Measurements from ENCODE around the gene COG7.
"Not testable (repeated sequence)": the region's sequence is repeated elsewhere in the genome, so short reads cannot be mapped to it uniquely, and the experiment has no call there.

Gene COG7

DNA sequence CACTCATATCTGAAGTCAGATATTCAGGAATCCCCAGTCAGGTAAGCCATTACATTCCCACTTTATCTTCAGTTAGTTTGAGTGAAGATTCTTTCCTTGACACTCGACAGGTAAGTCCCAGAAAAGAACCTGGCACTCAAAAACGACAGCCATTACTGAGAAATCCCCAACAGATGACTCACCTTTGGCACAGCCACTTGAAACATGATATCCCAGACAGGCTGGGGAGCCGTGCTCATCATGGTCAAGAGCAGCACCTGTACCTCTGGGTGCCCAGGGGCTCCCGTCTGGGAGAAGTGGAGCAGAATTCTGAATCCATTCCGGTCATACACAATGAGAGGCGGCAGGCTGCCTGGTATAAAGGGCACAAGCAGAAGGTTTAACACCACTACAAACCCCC, 16.8 kb upstream of the COG7 start:
- DNase-seq (ENCODE audit: low spot score) = peak; percentile 13

GRCh38 chr16:23466162-23466885, 13.3 kb upstream of the COG7 start:
- DNase-seq (ENCODE audit: low spot score) = peak; percentile 62

DNA sequence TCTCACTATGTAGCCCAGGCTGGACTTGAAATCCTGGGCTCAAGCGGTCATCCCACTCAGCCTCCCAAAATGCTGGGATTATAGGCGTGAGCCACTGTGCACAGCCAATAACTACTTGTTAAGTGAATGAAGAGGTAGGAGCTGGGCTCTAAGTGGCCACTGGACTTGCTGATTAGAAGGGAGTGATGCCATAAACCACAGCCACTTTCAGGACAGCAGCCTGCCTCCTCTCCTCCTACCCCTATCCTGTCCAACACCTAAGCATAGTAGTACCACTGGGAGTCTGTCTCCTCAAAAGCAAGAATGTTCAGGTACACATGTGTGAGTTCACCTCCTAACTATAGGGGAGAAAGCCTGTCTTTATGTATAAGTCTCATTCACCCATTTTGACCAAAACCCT, 12.2 kb upstream of the COG7 start:
- no peak for DNase-seq (ENCODE audit: low spot score)

- no peak for DNase-seq (ENCODE audit: low spot score)
Measured at GRCh38 chr16:23464196-23464595, 11.2 kb upstream of the COG7 start.

- peak; percentile 87 for DNase-seq (ENCODE audit: low spot score)
Measured at GRCh38 chr16:23462994-23463393, 10.0 kb upstream of the COG7 start.

DNA sequence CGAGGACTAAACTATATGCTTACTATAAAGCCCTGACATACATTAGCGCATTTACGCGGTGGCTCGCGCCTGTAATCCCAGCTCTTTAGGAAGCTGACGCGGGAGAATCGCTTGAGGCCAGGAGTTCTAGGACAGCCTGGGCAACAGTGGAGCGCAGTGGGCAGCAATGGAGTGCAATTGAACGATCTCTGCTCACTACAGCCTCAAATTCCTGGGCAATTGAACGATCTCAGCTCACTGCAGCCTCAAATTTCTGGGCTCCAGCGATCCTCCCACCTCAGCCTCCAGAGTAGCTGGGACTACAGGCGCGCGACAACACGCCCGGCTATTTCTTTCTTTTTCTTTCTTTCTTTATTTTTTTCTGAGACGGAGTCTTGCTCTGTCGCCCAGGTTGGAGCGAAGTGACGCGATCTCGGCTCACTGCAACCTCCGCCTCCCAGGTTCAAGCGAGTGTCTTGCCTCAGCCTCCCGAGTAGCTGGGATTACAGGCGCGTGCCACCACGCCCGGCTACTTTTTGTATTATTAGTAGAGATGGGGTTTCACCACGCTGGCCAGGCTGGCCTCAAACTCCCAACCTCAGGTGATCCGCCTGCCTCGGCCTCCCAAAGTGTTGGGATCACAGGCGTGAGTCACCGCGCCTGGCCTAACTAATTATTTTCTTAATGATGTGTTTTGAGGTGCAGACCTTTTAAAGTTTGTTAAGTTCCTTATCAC, 506 bp upstream of the COG7 start:
- no peak for DNase-seq (ENCODE audit: low spot score)

DNA sequence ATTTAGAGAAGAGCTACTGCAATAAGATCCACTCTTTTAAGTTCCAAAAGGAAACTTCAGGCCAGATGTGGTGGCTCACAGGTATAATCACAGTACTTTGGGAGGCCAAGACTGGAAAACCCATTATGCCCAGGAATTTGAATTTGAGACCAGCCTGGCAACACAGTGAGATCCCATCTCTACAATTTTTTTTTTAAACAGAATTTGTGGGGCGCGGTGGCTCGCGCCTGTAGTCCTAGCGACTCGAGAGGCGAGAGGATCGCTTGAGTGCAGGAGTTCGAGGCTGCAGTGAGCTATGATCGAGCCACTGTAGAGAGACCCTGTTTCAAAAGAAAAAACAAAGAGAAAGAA, 793 bp downstream of the COG7 start:
- DNase-seq (ENCODE audit: low spot score) = no peak

GRCh38 chr16:23448392-23448791, 4.6 kb downstream of the COG7 start:
- no peak for DNase-seq (ENCODE audit: low spot score)

DNA sequence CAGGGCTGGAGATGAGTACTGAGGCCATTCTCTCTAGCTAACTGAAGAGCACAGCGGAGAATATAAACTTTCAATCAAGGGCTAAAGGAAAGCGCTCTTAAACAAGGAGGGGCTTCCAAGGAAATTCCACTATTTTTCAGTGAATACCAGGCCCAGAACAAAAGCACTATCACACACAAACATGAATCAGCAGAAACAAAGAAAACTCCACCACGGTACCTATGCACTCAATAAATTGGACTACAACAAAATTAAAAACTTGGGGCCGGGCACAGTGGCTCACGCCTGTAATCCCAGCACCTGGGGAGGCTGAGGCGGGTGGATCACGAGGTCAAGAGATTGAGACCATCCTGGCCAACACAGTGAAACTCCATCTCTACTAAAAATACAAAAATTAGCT, 15.4 kb downstream of the COG7 start:
- not testable (repeated sequence) for DNase-seq (ENCODE audit: low spot score)

DNA sequence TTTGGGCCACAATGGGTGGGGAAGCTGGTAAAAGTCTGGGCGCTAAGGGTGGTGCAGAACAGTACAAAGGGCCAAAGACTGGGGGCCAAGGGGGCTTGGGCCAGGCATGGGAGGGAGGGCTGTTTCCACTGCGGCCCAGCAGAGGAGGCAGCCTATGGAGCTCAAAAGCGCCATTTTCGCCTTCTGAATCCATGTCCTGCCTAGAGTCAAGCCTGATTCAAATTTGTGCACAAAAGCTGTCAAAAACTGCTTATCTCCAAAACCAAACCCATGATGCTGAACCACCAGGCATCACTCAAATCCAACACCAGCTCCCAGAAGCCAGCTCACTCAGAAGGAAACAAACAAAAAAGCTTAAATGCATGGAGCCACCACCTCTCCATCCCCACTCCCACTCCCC, 16.0 kb downstream of the COG7 start:
- no peak for DNase-seq (ENCODE audit: low spot score)

GRCh38 chr16:23435500-23435899, 17.5 kb downstream of the COG7 start:
- peak; percentile 47 for DNase-seq (ENCODE audit: low spot score)

- DNase-seq (ENCODE audit: low spot score) = peak; percentile 70
Measured at GRCh38 chr16:23434380-23434779, 18.6 kb downstream of the COG7 start.

DNA sequence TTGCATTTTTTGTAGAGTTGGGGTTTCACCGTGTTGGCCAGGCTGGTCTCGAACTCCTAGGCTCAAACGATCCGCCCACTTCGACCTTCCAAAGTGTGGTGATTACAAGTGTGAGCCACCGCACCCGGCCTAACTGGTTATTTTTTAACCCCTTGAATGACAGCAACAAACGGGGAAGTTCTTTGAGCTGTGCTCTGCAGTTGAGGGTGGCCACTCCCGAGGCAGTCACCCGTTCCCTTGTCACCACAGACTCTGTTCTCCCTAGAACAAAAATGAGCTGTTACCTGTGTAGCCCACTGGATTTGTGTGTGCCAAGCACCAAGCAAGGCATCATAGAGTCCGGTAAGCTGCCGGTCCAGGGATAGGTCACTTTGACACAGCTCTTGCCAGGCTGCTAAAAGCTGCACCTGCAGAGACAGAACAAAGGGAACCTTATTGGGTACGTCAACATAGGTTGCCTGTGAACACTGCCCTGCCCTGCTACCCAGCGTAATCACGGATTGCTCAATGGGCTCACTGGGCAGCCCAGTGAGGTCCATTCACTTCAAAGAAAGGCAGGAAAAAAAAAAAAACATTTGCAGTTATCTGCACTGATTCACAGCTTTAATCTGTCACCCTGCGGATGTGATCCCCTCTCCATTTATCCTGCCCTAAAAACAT, 19.6 kb downstream of the COG7 start:
- no peak for DNase-seq (ENCODE audit: low spot score)

- DNase-seq (ENCODE audit: low spot score) = no peak
Measured at GRCh38 chr16:23432176-23433128, 20.5 kb downstream of the COG7 start.

GRCh38 chr16:23428351-23428750, 24.6 kb downstream of the COG7 start:
- no peak for DNase-seq (ENCODE audit: low spot score)

GRCh38 chr16:23424292-23424958, 28.6 kb downstream of the COG7 start:
- no peak for DNase-seq (ENCODE audit: low spot score)

GRCh38 chr16:23423496-23424049, 29.4 kb downstream of the COG7 start:
- peak; percentile 93 for DNase-seq (ENCODE audit: low spot score)

- DNase-seq (ENCODE audit: low spot score) = no peak
Measured at GRCh38 chr16:23420011-23420410, 33.0 kb downstream of the COG7 start.

GRCh38 chr16:23416816-23417215, 36.2 kb downstream of the COG7 start:
- DNase-seq (ENCODE audit: low spot score) = no peak

- no peak for DNase-seq (ENCODE audit: low spot score)
Measured at GRCh38 chr16:23414731-23415130, 38.3 kb downstream of the COG7 start.

DNA sequence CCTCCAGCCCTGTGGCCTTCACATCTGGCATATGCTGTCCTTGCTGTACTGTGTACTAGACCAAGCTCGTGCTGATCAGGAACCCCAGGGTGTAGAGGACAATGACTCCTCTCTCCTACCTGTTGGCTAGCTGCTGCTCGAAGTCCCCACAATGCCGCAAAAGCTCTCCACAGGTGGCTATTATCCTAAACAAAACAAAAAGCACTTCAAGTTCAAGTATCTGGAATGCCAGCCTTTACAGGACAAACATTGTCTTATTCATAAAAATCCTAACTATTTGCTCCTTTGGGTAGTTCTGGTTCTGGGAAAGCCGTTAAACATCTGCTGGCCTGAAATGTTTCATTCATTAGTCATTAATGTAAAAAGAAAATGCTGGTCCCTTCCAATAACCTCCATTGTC, 42.8 kb downstream of the COG7 start:
- DNase-seq (ENCODE audit: low spot score) = peak; percentile 9

Measured in AG08395 (cell line).